COLO668 (cell line): ENCODE data around the gene ZNF283.
"Not testable (repeated sequence)": the region's sequence is repeated elsewhere in the genome, so short reads cannot be mapped to it uniquely, and the experiment has no call there.

Experiments
- DNase-seq: peaks from one replicate; lab custom pipeline; 2025; ENCODE audit not compliant: unreplicated experiment; lab: John Stamatoyannopoulos, UW

Gene ZNF283

DNA sequence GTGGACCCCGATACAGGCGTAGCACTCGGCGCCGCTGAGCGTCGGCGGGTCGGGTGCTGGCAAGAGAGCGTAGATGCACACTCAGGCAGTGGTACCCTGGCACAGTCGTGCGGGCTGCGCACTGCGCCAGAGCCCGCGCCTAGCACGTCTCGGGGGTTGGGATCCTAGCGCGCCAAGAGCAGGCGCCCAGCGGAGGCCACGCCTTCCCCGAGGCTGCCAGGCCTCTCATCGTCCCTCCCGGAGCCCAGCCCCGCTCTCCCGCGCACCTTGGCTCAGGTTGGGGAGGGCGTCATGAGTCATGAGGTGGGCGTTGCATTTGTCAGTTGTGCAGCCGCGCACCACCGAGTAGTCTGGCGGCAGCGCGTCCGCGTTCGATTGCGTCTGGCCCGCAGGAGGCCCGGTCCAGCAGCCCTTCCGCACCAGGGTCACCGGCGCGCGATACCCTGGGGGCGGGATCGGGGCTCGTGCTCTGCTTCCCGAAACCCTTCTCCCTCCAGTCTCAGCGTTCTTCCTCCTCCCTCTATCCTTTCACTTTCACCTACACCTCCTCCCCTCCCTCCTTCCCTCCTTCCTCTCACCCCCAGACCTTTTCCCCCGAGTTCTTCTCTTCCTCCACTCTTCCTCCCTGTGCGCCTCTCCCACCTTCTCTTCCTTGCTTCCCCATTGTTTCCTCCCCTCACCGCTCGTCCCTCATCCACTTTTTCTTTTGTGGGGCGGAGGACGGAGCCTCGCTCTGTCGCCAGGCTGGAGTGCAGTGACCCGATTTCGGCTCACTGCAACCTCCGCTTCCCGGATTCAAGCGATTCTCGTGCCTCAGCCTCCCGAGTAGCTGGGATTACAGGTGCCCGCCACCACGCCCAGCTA is 28.3 kb upstream of the ZNF283 start:
- DNase-seq, result peak; percentile 72

DNA sequence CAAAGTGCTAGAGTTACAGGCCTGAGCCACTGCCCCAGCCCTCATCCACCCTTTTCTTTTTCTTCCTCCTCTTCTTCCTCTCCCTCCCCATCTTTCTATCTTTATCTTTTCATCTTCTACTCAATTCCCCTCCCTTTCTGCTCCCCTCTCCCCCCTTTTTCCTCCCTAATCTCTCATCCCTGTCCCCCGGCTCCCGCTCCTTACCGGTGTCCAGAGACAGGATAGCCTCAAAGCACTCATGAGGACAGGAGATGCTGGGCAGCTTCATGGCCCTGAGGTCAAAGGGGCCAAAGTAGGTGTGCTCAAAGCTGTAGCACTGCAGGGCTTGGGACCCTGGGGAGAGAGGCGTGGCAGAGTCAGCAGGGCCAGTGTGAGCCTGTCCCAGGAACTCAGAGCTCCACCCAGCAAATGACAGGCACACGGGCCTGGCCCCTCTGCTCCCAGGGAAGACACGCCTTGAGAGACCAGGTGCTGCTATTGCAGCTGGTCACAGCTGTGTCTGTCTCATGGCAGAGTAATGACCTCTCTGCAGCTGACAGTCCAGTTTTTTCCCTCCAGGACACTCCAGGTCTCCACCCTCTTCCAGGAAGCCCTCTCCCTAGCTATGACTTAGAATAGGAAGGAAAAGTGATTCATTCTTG is 27.5 kb upstream of the ZNF283 start:
- DNase-seq, result peak; percentile 34

DNA sequence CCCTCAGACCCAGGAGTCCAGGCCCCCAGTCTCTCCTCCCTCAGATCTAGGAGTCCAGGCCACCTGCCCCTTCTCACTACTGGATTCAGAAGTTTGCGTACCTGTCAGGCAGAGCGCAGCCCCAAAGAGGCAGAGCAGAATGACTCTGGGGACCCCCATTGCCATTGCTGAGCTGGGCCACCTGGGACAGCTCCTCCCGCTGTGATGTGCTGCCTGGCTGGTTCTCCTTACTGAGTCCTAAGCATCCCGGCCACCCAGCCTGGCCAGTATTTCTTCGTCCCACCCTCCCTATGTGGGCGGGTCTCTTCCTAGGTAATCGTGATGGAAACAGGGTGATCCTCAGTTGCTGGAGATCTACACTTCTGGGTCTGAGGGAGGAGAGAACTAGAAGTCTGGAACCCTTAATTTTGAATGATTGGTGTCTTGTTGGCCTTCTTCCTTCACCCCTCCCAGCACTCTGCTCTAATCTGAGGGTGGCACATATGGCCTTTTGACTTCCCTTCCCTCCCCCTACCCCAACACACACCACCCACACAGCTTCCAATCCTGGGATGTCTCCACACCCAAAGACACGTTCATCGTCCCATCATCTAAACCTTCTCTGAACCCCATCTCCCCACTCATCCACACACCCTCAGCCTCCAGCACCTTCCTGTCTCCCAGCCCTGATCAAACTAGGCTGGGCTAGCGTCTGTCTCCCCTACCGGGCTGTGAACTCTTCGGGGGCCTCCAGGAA is 24.7 kb upstream of the ZNF283 start, which contains the start of gene LYPD5:
LYPD5 (minus strand) TSS at position 232 of the 736 bp plus-strand sequence; CDS start at position 165, 67 bp downstream.
- DNase-seq, result no peak

DNA sequence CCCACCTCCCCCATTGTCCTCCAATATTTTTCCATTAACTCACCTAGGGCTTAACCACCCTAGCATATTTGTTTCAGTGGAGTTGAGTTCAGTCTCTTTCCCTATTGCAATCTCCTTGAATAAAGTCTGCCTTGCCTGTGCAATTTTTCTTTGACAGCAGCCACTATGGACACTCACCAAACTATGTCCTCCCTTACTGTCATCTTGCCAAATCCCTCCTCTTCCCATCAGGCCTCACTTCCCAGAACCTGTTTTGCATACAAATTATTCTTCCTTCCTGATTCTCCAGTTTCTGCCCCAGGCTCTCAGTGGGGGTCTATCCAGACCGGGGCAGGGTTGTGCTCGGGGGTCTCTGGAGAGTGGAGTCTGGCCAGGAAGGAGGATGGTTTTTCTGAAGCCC is 22.7 kb upstream of the ZNF283 start:
- DNase-seq, result no peak

- DNase-seq, result not testable (repeated sequence)
Measured at GRCh38 chr19:43806401-43806800, 20.7 kb upstream of the ZNF283 start.

GRCh38 chr19:43806848-43807247 is 20.3 kb upstream of the ZNF283 start:
- no peak for DNase-seq

DNA sequence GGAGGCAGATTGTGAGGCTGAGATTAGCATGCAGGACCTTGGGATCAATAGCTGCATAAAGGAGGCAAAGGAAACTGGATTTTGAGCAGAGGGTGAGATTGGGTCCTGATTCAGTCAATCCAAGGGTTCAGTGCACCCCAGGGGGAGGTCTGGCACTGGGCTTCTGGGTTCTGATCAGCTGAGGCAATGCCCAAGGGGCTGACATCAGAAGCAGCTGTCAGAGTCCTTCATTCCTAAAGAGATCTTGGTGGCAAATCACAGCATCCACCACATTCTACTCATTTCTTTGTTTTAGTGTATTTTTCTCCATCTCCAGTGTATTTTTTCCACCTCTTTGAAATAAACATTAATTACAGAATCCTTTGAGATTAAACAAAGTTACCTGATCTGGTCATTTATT is 19.5 kb upstream of the ZNF283 start:
- no peak for DNase-seq

DNA sequence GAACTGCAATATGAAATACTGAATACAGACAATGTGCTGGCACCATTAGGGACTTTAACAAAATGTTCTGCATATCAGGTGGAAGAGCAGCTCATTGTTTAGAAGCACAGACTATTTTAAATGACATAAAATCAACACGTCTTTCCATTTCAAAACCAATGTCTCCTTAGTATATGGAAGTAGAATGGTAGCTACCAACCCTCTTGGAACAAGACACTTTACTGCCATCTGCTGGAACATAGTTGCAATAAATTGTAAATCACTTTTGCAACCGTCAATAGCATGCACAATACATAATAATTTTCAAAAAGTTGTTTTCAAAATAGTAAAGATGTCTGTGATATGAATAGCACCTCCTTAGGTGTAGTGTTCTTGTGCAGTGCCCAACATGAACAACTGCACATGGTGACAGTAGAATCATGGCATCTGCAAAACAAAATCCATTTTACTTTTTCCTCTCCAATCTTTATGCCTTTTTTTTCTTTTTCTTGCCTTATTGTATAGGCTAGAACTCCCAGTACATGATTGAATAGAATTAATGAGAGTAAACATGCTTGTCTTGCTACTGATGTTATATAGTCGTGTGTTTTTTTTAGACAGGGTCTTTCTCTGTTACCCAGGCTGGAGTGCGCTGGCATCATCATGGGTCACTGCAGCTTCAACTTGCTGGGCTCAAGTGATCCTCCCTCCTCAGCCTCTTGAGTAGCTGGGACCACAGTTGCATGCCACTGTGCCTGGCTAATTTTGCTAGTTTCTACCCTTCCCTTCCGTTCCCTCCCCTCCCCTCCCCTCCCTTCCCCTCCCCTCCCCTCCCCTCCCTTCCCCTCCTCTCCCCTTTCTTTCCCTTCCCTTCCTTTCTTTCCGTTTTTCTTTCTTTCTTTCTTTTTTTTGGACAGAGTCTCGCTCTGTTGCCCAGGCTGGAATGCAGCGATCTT is 17.1 kb upstream of the ZNF283 start:
- DNase-seq, result no peak

DNA sequence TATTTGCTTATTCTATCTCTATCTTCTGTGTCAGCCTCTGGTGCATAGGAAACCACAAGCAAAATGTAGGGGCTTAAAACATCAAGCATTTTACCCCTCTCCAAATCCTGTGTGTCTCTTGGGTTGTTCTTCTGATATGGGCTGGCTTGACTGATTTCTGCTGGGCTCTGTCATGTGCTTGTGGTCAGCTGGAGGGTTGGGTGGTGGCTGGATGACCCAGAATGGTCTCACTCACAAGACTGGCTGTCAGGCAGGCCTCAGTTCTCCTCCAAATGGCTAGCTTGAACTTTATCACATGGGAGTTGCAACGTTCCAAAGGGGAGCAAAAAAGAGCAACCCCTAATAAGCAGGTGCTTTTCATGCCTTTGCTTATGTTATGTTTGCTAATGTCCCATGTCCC is 15.3 kb upstream of the ZNF283 start:
- no peak for DNase-seq

GRCh38 chr19:43812259-43812658 is 14.9 kb upstream of the ZNF283 start:
- DNase-seq, result no peak

DNA sequence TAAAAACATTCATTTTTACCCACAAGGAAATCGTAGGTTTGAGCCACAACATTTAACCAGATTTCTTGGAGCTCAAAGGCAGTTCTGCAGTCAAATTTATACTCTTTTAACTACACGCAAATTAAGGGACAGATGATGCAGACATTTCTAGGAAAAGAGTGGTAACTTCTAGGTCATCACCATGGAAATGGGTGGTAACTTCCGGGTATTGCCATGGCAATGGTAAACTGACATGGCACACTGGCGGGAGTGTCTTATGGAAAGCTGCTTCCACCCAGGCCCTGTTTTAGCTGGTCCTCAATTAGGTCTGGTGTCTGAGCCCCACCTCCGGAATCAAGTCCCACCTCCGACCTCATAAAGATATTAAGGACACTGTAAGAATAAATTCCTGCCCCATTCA is 14.4 kb upstream of the ZNF283 start:
- no peak for DNase-seq

DNA sequence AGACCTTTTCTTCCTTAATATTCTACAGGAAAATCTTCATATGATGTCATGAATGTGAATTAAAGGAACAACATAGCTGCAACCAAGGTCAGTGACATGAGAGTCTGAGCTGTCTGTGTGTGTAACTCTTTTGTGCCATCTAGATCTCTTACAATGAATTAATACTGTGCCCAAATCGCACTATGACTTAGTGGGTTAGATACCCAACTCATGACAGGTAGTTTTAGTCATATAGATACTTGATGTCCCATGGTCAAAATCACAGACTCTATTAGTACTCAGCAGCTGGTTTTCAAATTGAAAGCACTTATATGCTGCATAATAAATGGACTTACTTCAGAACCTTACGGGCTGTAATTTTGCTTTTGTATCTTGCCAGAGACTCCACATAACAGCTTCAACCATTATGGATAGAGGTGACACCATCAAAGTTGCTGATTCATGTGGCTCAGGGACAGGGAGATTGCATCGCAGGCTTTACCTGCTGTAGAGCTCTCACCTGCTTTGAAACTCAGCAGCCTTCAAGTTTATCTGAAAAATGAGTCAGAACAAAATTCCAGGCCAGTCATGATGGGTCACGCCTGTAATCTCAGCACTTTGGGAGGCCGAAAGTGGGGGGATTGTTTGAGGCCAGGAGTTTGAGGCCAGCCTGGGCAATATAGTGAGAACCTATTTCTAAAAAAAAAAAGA is 12.3 kb upstream of the ZNF283 start:
- no peak for DNase-seq

GRCh38 chr19:43817454-43817853 is 9.7 kb upstream of the ZNF283 start:
- not testable (repeated sequence) for DNase-seq

DNA sequence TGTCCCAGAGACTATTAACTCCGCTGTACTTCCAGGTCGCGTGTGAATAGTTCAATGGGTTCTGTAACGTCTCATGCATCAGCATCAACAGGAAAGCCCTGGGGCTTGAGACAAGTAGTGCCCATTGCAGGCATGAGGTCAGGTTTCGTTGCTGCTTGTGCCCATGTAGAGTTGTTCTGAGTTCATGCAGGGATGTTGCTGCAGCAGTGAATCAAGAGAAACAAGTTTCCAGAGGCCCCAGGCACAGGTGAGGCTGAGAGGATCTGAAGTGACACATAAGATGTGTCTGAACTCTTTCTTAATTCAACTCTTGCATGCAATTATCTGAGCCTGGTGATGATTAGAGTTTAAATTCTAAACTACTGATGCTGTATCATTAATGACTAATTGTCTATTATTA is 8.6 kb upstream of the ZNF283 start:
- DNase-seq, result no peak

- DNase-seq, result peak; percentile 32
Measured at GRCh38 chr19:43820098-43820883, 6.8 kb upstream of the ZNF283 start.

DNA sequence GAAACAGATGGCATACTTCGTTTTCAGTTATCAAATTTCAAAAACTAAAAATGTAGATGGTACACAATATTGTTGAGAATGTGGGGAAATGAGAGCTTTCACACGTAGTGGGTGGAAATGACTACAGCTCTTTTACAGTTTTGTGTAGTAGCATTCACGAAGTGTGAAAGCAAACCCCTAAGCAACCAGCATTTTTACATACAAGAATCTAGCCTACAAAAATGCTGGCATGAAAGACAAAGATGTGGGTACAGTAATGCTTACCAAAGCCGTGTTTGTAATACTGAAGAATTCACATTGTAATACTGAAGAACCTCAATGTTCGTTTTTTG is 6.3 kb upstream of the ZNF283 start:
- DNase-seq, result no peak

DNA sequence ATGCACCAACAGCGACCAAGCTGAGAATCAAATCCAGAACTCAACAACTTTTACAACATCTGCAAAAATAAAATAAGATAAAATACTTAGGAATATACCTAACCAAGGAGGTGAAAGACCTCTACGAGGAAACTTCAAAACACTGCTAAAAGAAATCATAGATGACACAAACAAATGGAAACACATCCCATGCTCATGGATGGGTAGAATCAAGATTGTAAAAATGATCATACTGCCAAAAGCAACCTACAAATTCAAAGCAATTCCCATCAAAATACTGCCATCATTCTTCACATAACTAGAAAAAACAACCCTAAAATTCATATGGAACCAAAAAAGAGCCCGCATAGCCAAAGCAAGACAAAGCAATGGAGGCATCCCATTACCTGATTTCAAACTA is 3.3 kb upstream of the ZNF283 start:
- not testable (repeated sequence) for DNase-seq

DNA sequence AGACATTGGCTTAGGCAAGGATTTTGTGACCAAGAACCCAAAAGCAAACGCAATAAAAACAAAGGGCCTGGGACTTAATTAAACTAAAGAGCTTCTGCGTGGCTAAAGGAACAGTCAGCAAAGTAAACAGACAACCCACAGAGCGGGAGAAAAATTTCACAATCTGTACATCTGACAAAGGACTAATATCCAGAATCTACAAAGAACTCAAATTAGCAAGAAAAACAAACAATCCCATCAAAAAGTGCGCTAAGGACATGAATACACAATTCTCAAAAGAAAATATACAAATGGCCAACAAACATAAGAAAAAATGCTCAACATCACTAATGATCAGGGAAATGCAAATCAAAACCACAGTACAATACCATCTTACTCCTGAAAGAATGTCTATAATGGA is 2.5 kb upstream of the ZNF283 start:
- not testable (repeated sequence) for DNase-seq

DNA sequence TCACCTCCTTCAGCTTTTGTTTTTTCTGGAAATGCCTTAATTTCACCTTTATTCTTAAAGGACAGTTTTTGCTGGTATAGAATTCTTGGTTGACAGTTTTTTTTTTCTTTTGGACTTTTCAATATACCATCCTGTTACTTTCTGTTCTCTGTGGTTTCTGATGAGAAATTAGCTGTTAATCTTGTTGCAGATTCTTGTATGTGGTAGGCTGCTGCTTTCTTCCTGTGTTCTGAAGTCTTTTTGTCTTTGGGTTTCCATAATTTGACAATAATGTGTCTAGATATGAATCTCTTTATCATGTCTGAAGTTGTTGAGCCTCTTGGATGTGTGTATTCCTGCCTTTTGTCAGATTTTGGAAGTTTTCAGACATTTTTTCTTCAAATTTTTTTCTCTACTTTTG is 12.0 kb downstream of the ZNF283 start:
- no peak for DNase-seq
